Activated T-cell treated with anti-CD3 and anti-CD28 coated beads, Interleukin-2, amount 50 U/mL, for 72 hours (primary cell): ENCODE measurements around the gene IPO5. TPM values are rescaled to one million over a fixed set of nuclear protein-coding genes. Genes with fewer than 3 reads are reported as not detected.
"Not testable (repeated sequence)": the region's sequence is repeated elsewhere in the genome, so short reads cannot be mapped to it uniquely, and the experiment has no call there.

Experiments used
- ATAC-seq, 2 donors: fragments of 150-1000 bp; cut with Tn5 transposase; replicated peaks in 1 of 2; 2 replicates each; pipeline ENCODE4 v1.10.0; 2021; ENCODE audit warnings: moderate library complexity in 2 of 2, mild to moderate bottlenecking in 1 of 2
- DNase-seq, 2 donors: peaks; one replicate each; pipeline ENCODE4 v3.0.0; 2021 to 2022; ENCODE audit warnings: mixed read lengths in 1 of 2
- H3K27ac Mint-ChIP-seq: one replicate; pipeline ENCODE4 v1.8.0; 2022; ENCODE audit warnings: mild to moderate bottlenecking, moderate library complexity, mixed read lengths
- H3K27me3 Mint-ChIP-seq: one replicate; pipeline ENCODE4 v1.8.0; 2022; ENCODE audit warnings: low read depth, mixed read lengths
- H3K36me3 Mint-ChIP-seq, 2 donors: one replicate each; pipeline ENCODE4 v1.8.0; 2022; ENCODE audit warnings: mixed read lengths in 2 of 2, mild to moderate bottlenecking in 1 of 2; ENCODE audit not compliant: insufficient read depth in 2 of 2
- H3K4me1 Mint-ChIP-seq: one replicate; pipeline ENCODE4 v1.8.0; 2022; ENCODE audit warnings: low read depth, mixed read lengths
- H3K4me3 Mint-ChIP-seq, 2 donors: one replicate each; pipeline ENCODE4 v1.8.0; 2022; ENCODE audit warnings: mild to moderate bottlenecking in 2 of 2, mixed read lengths in 2 of 2, moderate library complexity in 2 of 2
- H3K9me3 Mint-ChIP-seq, 2 donors: one replicate each; pipeline ENCODE4 v1.8.0; 2022; ENCODE audit warnings: mixed read lengths in 2 of 2
- total RNA-seq, 2 donors: library from RNA; stranded (reverse); gene quantifications; one replicate each; pipeline ENCODE4 v1.2.3, GENCODE V29; 2022

The IPO5 gene
- total RNA-seq, 2 donors from 2014 or later: 154 to 169 TPM

DNA sequence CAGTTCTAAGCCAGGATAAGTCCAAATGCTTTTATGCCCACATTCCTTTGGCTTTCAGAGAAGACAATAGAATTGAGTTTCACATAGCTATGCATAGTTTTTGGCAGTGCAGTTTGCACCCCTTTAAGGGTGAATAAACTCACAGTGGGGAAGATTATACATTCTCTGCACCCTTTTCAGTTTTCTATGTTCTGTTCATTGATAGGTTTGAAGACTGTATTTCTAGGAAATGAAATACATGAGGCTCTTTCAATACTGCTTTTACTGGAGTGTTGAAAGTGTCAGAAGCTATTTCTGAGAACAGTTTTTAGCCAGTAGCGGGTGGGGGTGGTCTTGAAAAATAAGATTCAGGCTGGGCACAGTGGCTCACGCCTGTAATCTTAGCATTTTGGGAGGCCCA is 46.2 kb downstream of the IPO5 start:
- Mint-ChIP-seq H3K9me3 (no peaks in the 10 kb centered on the region), H3K4me3 (peak overlapping the region in 1 of 2 donors; percentile 20), H3K27me3 (no peaks in the 10 kb centered on the region), H3K27ac (peak overlapping the region; percentile 65), H3K4me1 (peaks cover 8% of the 10 kb centered on the region), H3K36me3 (peaks cover 13 to 41% of the 10 kb centered on the region in 2 donors)
- DNase-seq: no peak
- no peak for ATAC-seq

DNA sequence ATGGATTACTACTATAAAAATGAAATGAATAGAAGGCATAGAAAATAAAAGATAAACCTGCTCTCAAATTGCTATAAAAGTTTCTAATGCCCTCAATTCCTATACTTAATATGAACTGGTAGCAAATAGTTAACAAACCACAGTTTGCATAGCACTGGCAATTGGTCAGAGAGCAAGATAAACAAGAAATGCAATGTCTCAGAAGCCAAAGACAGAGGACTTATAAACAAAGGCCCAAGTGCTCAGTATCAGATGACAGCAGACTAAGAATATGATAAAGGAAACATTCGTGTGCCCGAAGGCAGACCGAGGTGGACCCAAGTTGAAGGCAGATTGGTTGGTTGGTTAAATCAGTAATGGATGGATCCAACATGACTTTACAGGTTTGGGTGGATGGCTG is 50.6 kb downstream of the IPO5 start:
- Mint-ChIP-seq H3K36me3 (peaks cover 21 to 52% of the 10 kb centered on the region in 2 donors), H3K4me3 (no peak overlapping the region), H3K27ac (no peak overlapping the region), H3K4me1 (peaks cover 8% of the 10 kb centered on the region), H3K27me3 (no peaks in the 10 kb centered on the region), H3K9me3 (no peaks in the 10 kb centered on the region)
- DNase-seq: no peak
- ATAC-seq: no peak

DNA sequence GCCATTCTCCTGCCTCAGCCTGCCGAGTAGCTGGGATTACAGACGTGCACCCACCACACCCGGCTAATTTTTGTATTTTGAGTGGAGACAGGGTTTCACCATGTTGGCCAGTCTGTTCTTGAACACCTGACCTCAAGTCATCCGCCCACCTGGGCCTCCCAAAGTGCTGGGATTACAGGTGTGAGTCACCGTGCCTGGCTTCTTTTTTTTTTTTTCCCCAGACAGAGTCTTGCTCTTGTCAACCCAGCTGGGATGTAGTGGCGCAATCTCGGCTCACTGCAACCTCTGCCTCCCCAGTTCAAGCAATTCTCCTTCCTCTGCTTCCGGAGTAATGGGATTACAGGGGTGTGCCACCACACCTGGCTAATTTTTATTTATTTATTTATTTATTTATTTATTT is 51.5 kb downstream of the IPO5 start:
- not testable (repeated sequence) for H3K4me3 Mint-ChIP-seq, H3K9me3 Mint-ChIP-seq, ATAC-seq, H3K27ac Mint-ChIP-seq, H3K4me1 Mint-ChIP-seq, H3K27me3 Mint-ChIP-seq, DNase-seq
- peaks cover 23 to 51% of the 10 kb centered on the region in 2 donors for H3K36me3 Mint-ChIP-seq

DNA sequence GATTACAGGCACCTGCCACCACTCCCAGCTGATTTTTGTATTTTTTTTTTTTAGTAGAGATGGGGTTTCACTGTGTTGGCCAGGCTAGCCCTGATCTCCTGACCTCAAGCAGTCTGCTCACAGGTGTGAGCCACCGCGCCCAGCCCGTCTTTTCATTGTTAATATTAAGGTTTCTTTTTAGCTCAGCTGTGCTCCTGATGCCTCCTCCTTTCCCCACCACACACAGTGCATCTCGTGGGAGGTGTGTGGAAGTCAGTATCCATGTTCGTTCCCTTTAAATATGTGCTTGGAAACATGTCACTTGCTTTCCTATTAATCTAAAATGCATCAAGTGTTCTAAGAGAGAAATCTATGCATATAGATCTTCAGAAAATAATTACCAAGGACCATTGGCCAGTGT is 53.5 kb downstream of the IPO5 start:
- Mint-ChIP-seq H3K27me3 (no peaks in the 10 kb centered on the region), H3K9me3 (no peaks in the 10 kb centered on the region), H3K27ac (peak overlapping the region; percentile 93), H3K4me1 (no peaks in the 10 kb centered on the region), H3K36me3 (peaks cover 23 to 49% of the 10 kb centered on the region in 2 donors), H3K4me3 (no peak overlapping the region)
- no peak for ATAC-seq
- DNase-seq: no peak

DNA sequence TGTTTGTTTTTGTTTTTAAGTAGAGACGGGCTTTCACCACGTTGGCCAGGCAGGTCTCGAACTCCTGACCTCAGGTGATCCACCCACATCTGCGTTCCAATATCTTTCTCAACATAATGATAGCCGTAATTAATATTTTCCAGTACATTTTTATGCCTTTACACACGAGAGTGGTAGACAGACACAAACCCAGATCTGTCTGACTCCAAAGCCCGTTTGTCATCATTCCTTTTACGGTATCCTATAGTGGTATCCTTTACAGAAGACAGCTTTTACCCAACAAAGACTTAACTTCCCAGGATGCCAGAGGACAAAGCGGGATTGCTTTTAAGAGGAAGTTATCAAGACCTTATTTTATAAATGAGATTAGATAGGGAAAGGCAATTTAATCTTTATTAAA is 59.8 kb downstream of the IPO5 start:
- no peaks in the 10 kb centered on the region for H3K9me3 Mint-ChIP-seq
- no peak overlapping the region for H3K27ac Mint-ChIP-seq
- H3K36me3 Mint-ChIP-seq: peaks cover 10 to 38% of the 10 kb centered on the region in 2 donors
- ATAC-seq (no peak), DNase-seq (no peak)
- H3K27me3 Mint-ChIP-seq: no peaks in the 10 kb centered on the region
- no peaks in the 10 kb centered on the region for H3K4me1 Mint-ChIP-seq
- no peak overlapping the region for H3K4me3 Mint-ChIP-seq

DNA sequence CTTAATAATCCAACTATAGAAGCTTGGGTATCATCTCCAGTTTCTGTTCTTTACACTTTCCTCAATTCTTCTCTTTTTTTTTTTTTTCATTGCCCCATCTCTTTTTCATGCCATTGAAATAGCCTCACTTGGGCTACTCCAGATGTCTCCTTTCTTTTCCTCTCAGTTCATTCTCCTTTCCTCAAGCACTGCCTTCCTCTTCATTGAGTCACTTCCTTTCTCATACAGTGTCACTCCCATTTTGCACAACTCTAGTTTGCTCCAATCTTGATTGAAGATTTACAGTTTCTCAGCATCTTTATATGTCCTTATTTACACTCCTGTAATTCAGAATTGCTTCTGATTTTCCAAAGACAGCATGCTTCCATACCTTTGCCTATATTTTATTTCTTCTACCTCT is 61.3 kb downstream of the IPO5 start:
- no peak for ATAC-seq
- peaks cover 6 to 34% of the 10 kb centered on the region in 2 donors for H3K36me3 Mint-ChIP-seq
- H3K27ac Mint-ChIP-seq: no peak overlapping the region

DNA sequence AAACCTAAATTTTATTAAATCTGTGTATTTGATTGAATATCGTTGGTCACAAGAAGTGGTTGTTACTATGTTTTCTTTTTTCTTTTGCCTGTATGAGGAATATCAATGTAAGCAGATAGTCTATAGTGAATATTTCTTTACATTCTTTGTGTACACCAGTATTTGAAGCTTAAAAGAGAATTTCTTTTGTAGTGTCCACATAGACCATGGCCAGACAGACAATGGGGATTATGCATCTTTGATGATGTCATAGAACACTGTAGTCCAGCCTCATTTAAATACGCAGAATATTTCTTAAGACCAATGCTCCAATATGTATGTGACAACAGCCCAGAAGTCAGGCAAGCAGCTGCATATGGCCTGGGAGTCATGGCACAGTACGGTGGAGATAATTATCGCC is 64.8 kb downstream of the IPO5 start:
- Mint-ChIP-seq H3K9me3 (no peaks in the 10 kb centered on the region), H3K36me3 (peaks cover 6 to 26% of the 10 kb centered on the region in 2 donors), H3K27ac (no peak overlapping the region), H3K4me1 (no peaks in the 10 kb centered on the region), H3K27me3 (no peaks in the 10 kb centered on the region), H3K4me3 (no peak overlapping the region)
- DNase-seq: no peak
- no peak for ATAC-seq

More for the DNA sequence above, 61.3 kb downstream of the IPO5 start:
- Mint-ChIP-seq H3K4me1 (no peaks in the 10 kb centered on the region), H3K27me3 (no peaks in the 10 kb centered on the region), H3K9me3 (no peaks in the 10 kb centered on the region), H3K4me3 (no peak overlapping the region)
- DNase-seq: no peak

DNA sequence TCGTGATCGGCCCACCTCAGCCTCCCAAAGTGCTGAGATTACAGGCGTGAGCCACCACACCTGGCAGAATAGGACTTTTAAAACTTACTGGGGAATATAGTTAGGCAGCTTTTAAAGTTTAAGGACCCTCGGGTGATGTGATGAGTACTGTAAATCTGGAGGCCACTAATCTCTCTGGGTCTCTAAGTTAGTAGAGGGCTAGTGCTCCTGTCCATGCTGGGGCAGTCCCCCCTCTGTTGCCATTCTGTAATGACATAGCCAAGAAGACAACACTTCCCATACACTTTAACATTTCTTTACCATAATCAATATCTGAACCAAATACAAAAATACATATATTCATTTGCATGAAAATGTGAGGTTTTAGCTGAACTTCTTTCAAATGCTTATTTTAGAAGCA is 65.7 kb downstream of the IPO5 start:
- Mint-ChIP-seq H3K4me1 (no peaks in the 10 kb centered on the region), H3K27me3 (no peaks in the 10 kb centered on the region), H3K36me3 (peaks cover 6 to 25% of the 10 kb centered on the region in 2 donors), H3K4me3 (no peak overlapping the region), H3K27ac (no peak overlapping the region), H3K9me3 (no peaks in the 10 kb centered on the region)
- no peak for DNase-seq
- no peak for ATAC-seq

DNA sequence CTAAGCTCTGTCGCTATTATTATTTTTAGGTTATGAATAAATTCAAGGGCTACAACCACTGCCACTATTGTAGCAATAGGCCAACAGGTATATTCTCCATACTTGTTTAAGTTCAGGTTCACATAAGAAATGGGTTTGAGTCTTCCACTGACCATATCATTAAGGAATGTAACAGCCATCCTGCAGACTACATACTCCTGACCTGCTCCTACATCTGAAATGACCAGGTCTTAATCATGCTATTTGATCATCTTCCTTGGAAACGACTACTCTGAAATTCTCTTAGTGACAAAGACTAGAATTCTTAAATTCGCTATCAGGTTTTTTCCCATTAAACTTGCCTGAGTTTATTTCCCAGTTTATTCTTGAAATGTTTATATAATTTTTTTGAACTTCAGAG is 66.8 kb downstream of the IPO5 start:
- H3K4me3 Mint-ChIP-seq: no peak overlapping the region
- ATAC-seq: no peak
- peaks cover 2 to 19% of the 10 kb centered on the region in 2 donors for H3K36me3 Mint-ChIP-seq
- no peaks in the 10 kb centered on the region for H3K9me3 Mint-ChIP-seq
- H3K27me3 Mint-ChIP-seq: no peaks in the 10 kb centered on the region
- no peak overlapping the region for H3K27ac Mint-ChIP-seq
- no peak for DNase-seq
- no peaks in the 10 kb centered on the region for H3K4me1 Mint-ChIP-seq

DNA sequence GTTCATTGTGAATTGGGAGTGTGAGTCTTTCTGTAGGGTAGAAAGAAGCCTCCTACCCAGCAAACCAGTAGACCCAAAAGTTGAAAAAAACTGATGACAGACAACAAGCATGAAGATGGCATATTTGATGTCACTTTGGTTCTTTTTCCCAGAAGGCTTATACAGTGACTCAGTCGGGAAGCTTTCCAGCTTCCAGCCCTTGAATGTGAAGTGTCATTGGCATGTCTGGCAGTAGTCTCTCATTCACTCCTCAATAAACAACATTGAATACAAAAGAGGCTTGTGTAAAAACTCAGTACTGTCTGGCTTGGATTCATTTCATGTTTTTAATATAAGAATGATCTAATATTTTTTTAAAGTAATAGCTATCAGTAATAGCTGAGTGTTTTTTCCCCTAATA is 68.7 kb downstream of the IPO5 start:
- DNase-seq (no peak), ATAC-seq (no peak)
- Mint-ChIP-seq H3K36me3 (peaks cover 2 to 20% of the 10 kb centered on the region in 2 donors), H3K27ac (no peak overlapping the region), H3K9me3 (no peaks in the 10 kb centered on the region), H3K27me3 (no peaks in the 10 kb centered on the region), H3K4me1 (no peaks in the 10 kb centered on the region), H3K4me3 (no peak overlapping the region)

DNA sequence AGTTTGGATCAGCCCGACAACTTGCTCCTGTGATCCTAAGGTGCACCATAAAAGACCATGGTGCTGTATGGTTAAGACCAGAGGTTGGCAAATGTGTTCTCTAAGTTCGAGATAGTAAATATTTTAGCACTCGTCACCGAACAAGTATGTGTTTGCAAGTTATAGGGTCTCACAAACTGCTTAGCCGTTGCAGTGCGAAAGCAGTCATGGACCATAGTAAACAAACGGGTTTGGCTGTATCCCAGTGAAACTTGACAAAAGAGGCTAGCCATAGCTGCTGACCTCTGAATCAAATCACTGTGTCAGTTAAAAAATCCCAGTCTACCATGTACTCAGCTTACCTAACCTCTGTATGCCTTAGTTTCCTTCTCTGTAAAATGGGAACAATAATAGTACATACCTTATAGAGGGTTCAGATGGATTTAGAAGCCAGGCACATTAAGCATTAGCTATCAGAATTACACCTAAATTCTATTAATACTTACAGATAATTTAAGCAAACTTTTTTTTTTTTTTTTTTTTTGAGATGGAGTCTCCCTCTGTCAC is 72.1 kb downstream of the IPO5 start:
- Mint-ChIP-seq H3K27ac (no peak overlapping the region), H3K27me3 (no peaks in the 10 kb centered on the region), H3K9me3 (no peaks in the 10 kb centered on the region), H3K36me3 (peaks cover 0 to 12% of the 10 kb centered on the region in 2 donors), H3K4me1 (no peaks in the 10 kb centered on the region), H3K4me3 (no peak overlapping the region)
- ATAC-seq (no peak), DNase-seq (no peak)

DNA sequence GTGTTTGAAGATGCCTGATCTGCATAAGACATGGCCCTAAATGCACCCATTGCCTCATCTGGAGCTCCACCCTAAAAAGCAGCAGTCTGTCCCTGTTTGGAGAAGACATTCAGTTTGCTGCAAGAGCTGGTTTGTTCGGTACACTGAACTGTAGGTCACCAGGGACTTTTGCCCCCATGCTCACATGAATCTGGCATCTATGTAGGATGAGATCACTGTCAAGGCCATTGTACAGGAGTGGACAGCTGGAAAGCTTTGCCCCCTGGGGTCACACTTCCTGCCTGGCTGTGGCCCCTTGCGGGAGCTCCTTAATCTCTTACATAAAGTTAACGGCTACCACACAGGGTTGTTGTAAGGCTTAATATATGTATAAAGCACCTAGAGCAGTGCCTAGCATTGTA is 73.0 kb downstream of the IPO5 start:
- no peaks in the 10 kb centered on the region for H3K4me1 Mint-ChIP-seq
- H3K4me3 Mint-ChIP-seq: no peak overlapping the region
- H3K27me3 Mint-ChIP-seq: no peaks in the 10 kb centered on the region
- H3K36me3 Mint-ChIP-seq: peaks cover 0 to 10% of the 10 kb centered on the region in 2 donors
- DNase-seq (no peak), ATAC-seq (no peak)
- H3K27ac Mint-ChIP-seq: no peak overlapping the region
- H3K9me3 Mint-ChIP-seq: no peaks in the 10 kb centered on the region

DNA sequence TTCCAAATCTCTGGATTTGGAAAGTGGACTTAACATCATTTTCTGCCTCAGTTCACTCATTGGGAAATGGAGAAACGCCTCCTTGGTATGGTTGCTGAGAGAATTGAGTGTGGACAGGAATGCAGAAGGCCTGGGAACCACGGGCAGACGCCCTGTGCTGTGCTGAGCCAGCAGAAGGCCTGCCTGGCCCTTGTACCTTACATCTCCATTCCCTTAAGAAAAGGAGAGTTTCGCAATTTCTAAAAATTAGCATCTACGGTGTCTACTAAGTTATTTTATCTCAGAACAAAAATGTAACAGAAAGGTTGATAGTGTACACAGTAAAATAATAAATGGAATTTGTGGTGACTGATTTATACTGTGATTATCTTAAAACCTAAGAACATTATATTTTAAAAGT is 78.7 kb downstream of the IPO5 start:
- no peaks in the 10 kb centered on the region for H3K27me3 Mint-ChIP-seq
- DNase-seq (no peak), ATAC-seq (no peak)
- no peaks in the 10 kb centered on the region for H3K9me3 Mint-ChIP-seq
- no peak overlapping the region for H3K27ac Mint-ChIP-seq
- no peaks in the 10 kb centered on the region for H3K36me3 Mint-ChIP-seq
- no peaks in the 10 kb centered on the region for H3K4me1 Mint-ChIP-seq
- H3K4me3 Mint-ChIP-seq: no peak overlapping the region
